GM18508 (cell line): ENCODE data around the gene GON4L.
"Not testable (repeated sequence)": the region's sequence is repeated elsewhere in the genome, so short reads cannot be mapped to it uniquely, and the experiment has no call there.

ENCODE experiments used
- ATAC-seq: cut with Tn5 transposase; IDR thresholded peaks from one replicate; pipeline ENCODE4 v1.9.1; 2021; ENCODE audit warnings: moderate number of reproducible peaks; ENCODE audit not compliant: insufficient read depth, unreplicated experiment

GON4L gene

DNA sequence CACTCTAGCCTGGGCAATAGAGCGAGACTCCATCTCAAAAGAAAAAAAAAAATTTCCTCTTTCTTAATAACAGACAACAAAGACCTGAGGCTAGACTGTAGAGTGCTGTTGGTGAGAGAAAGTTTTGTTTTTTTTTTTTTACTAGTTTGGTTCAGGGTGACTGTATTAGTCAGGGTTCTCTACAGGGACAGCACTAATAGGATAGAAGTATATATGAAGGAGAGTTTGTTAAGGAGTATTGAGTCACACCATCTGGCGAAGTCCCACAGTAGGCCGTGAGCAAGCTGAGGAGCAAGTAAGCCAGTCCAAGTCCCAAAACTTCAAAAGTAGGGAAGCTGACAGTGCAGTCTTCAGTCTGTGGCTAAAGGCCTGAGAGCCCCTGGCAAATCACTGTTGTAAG lies 145.6 kb downstream of the GON4L start:
- not testable (repeated sequence) for ATAC-seq

DNA sequence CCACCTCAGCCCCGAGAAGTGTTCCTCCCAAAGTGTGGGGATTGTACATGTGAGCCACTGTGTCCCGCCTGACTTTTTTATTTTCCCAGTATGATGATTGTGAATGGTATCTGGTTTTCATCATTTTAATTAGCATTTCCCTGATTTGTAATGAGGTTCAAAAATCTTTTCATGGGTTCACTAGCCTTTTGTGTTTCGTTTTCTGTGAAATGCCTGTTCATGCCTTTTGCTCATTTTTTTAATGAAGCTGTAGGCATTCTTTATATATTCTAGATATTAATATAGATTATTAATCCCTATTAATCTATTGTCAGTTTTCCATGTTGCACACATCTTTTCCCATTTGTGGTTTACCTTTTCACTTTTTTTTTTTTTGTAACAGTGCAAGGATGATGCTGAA lies 147.6 kb downstream of the GON4L start:
- no peak for ATAC-seq

DNA sequence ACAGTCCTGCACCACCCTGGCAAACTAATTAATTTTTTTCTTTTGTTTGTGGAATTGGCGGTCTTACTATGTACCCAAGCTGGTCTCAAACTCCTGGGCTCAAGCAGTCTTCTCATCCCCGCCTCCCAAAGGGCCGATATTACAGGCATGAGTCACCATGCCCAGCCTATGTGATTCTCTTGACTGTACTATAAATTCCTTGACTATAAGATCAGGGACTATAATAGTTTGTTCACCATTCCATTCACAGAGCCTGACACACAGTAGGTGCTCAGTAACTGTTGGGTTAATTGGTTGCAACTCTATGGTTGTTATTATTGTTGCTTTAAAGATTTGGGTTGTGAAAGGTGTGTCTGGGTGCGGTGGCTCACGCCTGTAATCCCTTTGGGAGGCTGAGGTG lies 150.9 kb downstream of the GON4L start:
- ATAC-seq, result no peak

DNA sequence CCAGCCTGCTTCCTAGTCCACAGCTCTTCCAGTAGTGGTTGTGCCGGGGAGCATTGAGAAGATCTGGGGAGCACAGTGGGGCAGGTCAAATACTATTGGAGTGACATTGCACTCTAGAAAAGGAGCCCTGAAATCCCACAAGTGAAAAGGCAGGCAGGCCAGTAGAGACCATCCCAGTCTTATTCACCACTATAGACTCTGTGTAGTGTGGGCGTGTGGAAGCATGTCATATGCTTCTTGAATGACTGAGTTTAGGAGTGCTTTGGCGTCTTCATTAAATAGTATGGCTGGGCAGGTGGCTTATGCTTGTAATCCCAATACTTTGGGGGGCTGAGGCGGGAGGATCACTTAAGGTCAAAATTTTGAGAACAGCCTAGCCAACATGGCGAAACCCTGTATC lies 152.6 kb downstream of the GON4L start:
- not testable (repeated sequence) for ATAC-seq

DNA sequence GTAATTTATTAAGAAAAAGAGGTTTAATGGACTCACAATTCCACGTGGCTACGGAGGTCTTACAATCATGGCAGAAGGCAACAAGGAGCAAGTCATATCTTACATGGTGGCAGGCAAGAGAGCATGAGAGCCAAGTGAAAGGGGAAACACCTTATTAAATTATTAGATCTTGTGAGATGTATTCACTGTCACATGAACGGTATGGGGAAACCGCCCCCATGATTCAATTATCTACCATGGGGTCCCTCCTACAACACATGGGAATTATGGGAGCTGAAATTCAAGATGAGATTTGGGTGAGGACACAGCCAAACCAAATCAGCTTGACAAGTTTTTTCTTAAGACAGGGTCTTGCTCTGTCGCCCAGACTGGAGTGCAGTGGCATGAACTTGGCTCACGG lies 153.8 kb downstream of the GON4L start:
- no peak for ATAC-seq

DNA sequence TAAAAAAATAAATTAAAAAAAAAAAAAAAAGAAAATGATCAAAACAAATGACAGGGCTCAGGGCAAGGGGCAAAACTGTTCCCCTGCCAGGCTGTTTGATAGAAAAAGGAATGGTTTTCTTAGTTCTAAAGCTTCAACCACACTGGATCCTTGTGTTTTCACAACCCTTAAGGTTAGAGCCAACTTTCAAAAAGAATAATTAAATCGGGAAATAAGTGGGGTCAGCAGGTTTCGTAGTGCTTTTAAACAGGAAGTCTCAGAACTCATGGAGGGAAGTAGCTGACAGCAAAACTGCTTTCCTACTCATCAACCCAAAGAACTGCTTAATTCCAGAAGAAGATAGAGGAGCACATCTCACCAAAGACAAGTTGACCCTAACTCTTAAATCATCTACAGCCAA lies 155.3 kb downstream of the GON4L start:
- ATAC-seq, result not testable (repeated sequence)
